GM18517 (cell line): Measurements from ENCODE around the gene PPP1R26.
"Not testable (repeated sequence)": the region's sequence is repeated elsewhere in the genome, so short reads cannot be mapped to it uniquely, and the experiment has no call there.

Experiments
- ATAC-seq: cut with Tn5 transposase; IDR thresholded peaks from one replicate; pipeline ENCODE4 v1.9.1; 2021; ENCODE audit warnings: mild to moderate bottlenecking, moderate library complexity; ENCODE audit not compliant: unreplicated experiment

The PPP1R26 gene

DNA sequence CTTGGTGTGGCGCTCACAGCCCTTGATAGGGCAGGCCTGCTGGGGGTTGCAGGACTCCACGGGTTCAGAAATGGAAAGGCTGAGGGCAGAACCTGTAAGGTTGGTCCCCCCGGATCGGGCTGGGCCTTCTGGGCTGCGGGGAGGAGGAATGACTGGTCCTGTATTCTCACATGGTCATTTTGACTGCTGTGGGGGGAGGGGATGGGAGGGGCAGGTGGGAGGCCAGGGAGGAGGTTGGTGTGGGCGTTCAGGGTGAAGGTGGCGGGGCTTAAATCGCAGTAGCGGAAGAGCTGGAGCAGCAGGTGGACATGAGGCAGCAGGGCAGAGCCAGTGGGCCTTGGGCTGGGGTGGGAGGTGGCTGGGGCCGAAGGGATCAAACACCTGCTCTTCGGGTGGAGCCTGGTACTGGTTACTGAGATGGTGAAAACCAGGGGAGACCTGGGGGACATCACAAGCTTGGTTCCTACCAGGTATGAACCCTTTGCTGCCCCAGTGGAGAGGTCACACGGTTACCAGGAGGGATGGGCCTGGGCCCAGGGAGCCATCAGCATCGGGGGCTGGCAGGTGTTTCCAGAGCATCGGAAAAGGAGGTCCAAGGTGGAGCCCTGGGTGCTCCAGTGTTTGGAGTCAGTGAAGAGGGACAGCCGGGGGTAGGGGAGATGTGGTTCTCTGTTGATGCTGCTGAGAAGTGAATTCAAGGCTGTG lies 22.7 kb downstream of the PPP1R26 start:
- no peak for ATAC-seq

DNA sequence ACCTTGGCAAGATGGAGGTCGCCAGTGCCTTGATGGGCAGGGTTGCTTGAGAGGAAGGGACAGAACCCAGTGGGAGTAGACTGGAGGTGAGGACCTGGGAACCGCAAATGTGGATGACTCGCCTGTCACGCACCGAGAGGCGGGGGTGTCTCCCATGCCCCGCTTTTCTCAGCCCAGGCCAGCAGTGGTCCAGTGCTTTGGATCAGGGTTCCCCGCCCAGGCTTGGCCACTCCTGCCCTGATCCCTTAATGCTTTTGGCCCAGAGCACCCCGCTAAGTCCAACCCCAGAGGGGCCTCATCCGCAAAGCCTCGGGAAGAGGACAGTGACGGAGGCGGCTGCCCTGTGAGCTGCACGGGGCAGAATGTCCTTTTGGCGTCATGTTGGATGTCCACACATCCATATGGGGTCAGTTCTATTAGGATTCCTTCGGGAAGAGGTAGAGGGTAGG lies 23.3 kb downstream of the PPP1R26 start:
- no peak for ATAC-seq

DNA sequence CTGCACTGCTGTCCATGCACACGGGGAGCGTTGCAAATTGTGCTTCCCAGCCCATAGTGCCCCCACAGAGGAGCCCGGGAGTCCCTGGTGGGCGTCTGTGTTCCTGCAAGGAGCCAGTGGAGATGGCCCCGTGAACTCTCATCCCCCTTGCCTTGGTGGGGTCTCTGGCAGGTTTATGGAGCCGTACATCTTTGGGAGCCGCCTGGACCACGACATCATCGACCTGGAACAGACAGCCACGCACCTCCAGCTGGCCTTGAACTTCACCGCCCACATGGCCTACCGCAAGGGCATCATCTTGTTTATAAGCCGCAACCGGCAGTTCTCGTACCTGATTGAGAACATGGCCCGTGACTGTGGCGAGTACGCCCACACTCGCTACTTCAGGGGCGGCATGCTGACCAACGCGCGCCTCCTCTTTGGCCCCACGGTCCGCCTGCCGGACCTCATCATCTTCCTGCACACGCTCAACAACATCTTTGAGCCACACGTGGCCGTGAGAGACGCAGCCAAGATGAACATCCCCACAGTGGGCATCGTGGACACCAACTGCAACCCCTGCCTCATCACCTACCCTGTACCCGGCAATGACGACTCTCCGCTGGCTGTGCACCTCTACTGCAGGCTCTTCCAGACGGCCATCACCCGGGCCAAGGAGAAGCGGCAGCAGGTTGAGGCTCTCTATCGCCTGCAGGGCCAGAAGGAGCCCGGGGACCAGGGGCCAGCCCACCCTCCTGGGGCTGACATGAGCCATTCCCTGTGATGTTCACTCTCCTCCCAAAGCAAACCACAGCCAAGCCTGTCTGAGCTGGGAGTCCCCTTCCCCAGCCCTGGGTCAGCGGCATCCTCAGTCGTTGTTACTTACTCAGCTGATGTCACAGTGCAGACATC lies 24.0 kb downstream of the PPP1R26 start:
- ATAC-seq: no peak

DNA sequence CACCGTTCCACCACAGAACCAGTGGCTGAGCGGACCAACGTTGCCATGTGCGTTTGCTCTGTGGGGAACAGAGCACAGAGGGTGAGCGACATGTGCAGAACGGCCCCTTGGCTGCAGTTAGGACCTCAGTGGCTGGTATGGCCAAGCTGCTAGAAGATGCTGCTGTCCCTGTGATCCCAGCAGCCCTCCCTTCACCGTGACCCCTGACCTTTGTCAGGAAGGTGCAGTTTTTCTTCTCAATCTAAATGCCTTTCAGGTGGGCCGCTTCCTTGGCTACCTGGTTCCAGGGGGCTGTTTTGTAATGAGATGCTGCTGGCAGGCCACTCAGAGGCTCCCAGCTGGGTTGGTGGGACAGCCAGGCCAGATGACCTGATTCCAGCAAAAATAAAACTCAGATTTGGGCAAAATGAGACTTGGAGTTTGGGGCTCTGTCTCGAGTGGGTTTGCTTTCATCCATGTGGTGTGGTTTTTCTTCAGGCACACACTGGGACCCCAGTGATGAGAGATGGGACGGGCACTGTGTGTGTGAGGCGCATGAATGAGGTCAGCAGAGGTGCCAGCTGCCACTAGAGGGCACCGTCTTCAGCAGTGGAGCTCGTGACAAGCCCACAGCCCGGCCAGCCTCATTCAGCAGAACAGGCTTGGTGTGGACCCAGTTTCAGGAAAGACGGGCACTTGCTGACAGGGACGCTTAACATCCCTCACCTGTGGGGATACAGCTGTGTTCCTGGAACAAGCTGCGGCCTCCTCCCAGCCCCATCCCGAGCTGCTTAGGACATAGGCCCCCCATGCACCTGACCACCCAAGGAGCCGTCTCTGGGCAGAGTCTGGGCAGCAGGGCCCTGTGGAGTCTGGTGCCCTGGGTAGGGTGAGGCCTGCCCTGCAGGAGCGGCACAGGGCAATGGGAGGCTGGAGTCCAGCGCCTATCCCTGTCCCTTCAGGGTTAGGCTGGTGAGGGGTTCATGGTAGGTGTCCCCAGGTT lies 25.0 kb downstream of the PPP1R26 start:
- no peak for ATAC-seq

DNA sequence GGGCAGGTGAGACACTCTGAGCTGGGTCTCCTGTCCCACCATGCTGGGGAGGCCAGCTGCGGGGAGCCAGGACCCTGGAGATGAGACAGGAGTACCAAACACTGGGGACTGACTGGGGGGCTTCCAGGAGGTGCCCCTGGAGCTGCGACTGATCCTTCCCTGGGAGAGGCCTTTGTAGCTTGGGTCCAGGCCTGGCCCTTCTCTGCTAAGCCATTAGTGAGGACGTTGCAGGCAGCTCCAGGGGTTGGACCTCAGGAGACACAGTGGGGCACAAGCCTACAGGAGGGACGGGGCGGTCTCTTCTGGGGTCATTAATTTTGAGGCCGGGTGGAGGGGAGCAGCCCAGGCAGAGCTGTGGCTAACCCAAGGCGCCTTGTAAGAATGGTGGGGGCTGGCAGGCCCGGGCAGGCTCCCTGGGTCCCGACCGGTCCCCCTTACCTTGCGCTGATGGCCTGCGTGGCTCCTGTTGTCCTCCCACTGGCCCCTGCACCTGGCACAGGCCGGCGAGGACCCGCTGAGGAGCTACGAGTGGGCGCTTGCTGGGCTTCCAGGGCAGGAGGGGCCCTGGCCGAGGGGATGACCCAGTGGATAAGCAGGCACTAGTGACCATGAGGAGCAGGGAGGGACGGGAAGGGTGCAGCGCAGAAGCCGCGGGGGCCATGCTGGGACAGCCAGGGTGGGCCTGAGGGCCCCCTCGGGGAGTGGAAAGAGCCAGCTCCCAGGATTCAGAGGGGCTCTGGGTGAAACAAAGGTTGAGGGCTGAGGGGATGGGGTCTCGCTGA lies 26.0 kb downstream of the PPP1R26 start:
- no peak for ATAC-seq

DNA sequence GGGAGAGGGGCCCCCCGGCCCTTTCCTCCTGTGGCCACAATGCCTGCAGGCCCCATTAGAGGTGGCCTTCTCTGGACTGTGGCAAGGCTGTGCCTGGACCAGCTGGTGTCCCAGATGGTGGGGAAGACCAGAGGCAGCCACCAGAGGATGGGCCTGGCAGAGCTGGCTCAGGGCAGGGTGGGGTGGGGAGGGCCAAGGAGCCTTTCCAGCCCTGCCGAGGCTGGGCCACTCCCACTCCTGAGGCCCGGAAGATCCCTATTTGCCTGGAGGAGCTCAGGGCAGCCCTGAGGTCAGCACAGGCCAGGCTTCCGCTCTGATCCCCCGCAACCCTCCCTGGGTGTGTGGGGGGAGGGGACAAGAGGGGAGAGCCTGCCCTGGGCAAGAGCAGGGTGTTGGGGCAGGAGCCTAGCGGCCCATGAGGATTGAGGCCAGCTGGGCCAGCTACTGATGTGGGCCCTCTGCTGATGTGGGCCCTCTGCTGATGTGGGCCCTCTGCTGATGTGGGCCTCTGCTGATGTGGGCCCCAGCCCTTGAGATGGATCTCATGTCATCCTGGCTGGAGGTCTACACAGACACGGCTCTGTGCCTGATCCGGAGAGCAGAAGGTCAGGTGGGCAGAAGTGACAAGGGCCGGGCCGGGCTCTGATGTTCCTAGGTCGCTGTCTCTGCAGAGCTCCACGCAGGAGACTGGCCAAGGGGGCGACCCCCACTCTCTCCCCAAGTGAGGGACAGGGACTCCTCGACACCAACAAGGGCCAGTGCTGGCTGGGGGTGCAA lies 26.9 kb downstream of the PPP1R26 start:
- no peak for ATAC-seq

DNA sequence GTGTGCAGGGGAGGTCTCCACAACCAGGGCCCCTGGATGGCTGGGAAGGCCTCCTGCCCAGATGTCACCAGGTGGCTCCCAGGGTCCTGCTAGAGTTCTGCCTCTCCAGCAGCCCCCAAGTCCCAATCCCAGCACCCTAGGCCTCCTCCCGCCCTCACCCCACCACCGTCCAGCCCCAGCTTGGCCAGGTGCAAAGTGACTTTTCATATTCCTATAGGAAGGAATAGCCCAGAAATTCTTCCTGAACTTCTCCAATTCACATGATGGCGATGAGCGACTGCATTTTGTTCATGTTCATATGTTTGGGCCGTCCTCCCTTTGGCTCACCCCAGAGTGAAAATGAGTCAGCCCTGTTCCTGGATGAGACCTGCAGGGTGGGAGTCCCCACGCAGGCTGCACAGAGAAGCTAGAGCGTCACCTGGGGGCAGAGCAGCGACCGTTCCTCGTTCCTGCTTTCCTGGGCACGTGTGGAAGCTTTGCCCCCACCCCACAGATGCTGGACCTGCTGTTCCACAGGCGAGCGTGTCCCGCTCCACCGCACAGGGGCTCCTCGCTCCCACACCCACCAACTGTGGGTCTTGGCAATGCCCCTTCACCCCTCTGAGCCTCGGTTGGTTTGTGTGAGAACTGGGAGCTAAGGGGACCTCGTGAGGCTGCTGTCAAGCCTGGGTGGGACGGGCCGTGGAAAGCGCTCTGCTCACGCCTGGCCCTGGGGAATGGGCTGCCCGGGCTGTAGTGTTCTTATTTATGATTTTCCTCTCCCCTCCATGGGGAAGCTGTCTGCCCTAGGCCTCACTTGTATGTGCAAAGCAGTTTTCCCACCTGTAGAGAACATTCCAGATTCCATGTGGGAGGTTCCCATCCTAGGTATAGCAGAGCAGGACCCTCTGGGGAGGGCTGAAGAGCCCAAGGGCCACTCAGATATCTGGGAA lies 27.8 kb downstream of the PPP1R26 start:
- ATAC-seq: no peak

DNA sequence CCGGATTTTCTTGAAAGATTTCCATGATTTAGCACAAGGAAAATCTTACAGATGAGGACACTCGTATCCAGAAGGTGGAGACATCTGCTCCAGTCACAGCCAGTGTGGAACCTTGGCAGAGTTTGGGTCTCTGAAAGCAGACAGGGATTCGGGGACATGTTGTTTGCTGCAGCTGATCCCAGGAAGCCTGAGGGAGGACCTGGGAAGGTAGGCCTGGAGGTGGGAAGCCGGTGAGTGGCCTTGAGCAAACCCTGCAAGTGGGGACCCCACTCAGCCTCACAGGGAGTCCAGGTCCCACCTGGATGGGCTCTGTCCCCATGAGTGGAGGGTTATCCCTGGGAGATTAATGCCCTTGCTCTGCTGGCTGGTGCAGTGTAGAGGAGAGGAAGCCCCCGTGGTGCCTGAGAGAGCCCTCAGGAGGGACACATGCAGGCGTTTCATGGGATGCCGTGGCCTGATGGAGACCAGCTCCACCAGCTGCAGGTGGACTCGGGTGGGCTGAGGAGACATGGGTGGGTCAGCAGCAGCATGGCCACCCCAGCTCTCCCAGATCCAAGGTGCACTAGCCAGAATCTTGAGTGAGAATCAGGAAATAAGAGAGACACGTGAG lies 28.7 kb downstream of the PPP1R26 start:
- no peak for ATAC-seq

DNA sequence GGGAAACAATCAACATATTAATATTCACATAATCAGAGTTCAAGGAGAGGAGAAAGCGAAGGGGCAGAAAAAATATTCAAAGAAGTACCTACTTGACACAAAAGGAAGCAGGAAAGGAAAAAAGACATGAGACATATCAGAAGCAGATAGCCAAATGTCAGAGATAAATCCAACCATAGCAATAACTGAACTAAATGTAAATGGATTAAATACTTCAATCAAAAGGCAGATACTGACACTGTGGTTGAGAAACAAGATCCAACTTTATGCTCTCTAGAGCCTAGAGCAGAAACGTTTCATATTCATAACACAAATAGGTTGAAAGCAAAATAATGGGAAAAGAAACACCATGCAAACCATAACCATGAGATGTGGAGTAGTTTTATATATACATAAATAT lies 29.9 kb downstream of the PPP1R26 start:
- ATAC-seq: no peak

DNA sequence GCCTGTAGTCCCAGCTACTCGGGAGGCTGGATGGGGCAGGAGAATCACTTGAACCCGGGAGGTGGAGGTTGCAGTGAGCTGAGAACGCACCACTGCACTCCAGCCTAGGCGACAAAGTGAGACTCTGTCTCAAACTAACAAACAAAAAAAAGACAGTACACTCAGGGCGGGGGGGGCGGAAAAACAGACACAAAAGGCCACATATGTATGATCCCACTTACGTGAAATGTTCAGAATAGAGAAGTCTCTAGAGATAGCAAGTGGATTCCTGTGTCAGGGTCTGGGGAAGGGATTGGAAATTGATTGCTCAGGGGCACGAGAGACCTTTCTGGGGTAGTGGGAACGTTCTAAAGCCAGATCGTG lies 32.6 kb downstream of the PPP1R26 start:
- no peak for ATAC-seq

DNA sequence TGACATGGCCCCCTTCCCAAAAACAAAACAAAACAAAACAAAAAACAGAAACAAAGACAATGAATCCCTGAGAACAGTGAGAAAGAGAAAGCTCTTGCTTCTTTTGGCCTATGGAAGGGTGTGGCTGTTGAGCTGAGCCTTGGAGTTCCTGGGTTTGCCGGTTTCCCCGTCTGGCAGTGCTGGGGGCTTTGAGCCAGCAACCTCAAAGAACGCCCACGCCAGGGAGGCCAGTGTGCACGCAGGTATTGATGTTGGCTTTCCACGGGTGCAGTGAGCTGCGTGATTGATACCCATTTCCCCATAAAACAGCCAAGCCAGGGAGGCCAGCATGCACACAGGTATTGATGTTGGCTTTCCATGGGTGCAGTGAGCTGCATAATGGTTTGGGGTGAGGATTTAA lies 33.3 kb downstream of the PPP1R26 start:
- no peak for ATAC-seq

DNA sequence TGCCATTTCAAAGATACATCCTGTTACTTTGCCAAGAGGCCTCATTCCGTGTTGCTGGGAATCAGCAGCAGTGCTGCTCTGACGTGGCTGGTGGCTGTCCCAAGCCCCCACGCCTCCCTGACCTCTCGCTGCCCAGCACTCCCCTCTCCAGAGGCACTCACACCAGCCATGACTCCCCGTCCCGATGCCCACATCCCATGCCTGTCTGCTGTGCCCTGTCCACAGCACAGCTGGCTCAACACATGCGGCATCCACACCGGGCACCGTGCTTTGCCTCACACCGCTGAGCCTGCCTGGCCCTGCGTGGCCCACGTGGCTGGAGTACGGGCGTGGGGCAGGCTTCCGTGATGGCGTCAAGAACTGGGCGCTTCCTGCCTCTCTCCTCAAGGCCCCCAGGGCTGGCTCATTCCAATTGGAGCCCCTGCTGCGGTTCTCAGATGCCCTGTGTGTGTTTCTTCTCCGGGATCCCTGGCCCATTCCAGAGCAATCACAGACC lies 33.8 kb downstream of the PPP1R26 start:
- no peak for ATAC-seq

DNA sequence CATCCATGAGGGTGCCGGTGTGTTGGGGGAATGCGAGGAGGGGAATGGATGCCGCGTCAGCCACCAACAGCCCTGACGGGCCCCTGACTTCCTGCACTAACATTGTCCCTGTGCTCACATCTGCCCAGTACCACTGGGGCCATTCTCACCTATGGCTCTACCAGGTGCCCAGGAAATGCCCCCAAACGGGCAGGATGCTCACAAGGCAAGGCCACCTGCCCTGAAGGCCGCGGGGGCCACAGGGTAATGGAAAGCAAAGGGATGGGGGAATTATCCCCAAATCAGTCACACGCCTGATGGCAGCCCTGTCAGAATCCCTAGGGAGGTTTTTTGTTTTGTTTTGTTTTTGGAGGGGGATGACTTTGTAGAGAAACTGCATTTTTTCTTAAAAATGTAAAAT lies 34.3 kb downstream of the PPP1R26 start:
- ATAC-seq: not testable (repeated sequence)

DNA sequence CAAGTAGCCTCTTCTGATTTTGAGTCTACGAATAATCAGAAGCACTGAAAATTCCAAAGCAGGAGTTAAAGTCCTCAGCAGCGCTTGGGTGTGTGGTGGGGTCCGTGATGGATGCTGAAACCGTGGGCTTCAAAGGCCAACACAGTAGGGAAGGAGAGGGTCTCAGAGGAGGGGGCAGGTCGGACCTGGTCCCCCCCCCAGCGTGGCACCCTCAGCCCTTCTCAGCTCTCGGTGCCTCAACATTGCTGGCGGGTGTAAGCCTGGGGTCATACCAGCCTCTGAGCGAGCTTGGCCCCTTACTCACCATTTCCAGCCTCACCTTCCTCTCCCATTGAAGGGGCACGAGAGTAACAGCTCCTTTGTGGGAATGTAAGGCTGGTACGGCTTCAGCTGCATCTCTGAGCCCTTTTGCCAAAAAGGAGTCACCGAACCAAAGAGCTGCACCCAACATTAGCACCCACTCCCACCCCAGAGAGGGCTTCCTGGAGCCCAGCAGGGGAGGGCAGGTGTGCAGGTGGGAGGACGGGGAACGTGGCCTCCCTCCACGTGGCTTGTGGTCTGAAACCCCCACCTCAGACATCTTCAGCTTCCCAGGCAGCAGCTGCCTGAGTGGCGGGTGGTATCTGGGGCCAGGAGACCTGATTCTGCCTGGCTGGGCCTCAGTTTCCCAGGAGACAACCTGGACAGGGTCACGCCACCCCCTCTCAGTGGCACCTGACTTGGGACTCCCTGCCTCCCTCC lies 34.9 kb downstream of the PPP1R26 start:
- no peak for ATAC-seq

DNA sequence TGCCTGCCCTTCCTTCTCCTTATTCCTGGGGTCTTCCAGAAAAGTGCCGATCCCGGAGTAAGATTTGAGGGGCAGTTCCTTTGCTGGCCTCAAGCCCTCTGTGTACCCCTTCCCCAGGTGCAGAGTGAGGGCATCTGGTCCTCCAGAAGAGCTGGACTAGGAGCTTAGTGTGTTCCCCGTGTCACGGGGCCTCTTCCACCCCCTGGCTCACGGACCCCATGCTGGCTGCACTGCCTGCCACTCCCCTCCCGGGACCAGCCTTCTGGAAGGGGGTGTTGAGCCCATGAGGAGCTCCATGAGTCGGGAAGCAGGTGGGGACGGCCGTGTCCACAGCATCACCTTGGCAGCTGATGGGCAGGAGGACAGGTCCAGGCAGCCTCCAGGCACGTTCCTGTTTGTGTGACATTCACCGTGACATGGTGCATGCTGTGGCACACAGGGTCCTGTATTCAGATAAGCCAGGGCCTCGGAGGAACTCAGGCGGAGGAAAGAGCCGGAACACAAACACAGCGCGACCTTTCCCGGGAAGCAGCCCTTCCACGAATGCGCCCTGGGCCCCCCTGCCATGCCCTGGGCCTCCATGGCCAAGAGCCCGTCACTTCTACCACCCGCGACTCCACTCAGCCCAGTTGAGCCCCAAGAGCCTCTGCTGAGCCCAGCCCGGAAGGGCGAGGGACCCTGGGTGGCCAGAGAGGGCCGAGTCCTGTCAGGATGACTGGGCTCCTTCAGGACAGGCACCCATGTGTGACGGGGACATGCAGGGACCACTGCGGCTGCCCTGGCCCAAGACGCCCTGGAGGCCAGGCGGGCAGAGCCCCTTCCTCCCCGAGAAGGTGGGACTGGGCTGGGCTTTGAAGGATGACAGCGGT lies 35.7 kb downstream of the PPP1R26 start:
- no peak for ATAC-seq

DNA sequence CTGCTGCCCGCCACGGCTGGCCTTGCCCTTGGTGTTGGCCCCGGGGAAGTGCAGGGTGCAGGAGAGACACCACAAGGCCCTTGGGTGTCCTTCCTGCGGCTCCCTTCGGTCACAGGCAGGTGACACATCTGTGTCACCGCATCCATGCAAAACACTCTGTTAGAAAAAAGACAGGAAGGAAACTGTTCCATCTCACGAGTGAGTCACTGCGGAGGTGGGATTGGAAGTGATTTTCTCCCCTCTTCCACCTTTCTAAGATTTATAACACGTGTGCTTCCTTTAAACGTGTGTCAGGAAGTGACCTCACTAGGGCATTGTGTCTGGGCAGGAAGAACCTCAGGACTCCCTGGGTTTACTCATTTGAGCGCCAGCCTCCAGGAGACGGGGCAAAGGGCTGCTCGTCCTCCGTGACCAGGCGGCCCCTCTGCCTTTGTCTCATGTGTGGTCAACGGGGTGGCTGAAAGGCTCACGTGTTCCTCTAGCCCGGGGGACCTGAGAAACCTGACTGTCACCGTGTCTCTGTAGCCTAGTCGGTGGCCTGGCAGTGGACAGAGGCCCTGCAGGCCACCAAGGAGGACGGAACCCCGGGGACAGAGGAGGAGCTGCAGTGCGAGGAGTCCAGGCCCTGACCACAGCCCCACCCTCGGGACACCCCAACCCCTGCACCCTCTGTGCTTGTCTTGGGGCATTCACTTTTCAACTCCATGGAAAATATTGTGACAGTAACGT lies 36.7 kb downstream of the PPP1R26 start:
- ATAC-seq: no peak
